ENCODE data around the gene IDH3G.

DNA sequence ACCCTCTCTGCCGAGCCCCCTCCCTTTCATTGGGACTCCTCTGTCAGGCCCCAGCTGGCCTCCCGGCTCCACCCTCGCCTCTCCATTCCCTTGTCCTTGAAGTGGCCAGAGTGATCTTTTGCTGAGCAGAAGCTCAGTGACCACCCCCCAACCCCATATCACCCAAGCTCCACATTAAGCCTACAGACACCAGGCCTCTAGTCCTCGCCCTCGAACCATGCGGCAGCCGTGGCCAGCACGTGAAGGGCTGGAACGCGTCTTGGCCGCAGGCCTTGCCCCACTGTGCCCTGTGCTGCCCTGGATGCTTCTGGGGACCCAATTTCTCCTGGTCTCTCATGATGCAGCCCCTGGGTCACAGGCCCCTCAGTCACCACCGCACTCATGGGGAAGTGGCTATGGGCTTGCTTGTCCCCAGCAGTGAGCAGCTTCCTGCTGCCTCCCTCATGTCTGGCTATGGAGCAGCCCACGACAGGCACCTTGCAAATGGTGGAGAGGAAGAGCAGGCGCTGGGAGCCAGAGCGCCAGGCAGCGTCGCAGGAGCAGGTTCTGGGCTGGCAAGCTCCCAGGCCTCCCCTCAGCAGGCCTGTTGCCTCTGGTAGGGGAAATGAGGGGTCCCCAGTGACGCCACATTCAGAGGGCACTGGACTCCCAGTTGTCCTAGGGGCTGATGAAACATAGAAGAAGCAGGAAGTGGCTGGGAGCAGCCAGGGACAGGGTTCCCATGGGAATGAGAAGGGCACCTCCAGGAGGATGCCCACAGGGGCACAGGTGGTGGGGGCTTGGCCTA lies 14.1 kb downstream of the IDH3G start:
- TF ChIP-seq RAD21 (IDR thresholded peaks at IDR 0.05; ENCODE audit: low read depth): no peak
- no peak for TF ChIP-seq EP300 (IDR thresholded peaks at IDR 0.05; ENCODE audit: borderline replicate concordance)
- TF ChIP-seq NFIC (IDR thresholded peaks at IDR 0.05): no peak
- TF ChIP-seq, protein P1, sequence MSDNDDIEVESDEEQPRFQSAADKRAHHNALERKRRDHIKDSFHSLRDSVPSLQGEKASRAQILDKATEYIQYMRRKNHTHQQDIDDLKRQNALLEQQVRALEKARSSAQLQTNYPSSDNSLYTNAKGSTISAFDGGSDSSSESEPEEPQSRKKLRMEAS (IDR thresholded peaks at IDR 0.05): no peak

Data from Ishikawa (cell line).